ENCODE data around the gene SLC44A1. TPM values are rescaled to one million over a fixed set of nuclear protein-coding genes. Genes with fewer than 3 reads are reported as not detected.

Gene SLC44A1
- total and polyA plus RNA-seq, 10 of the 15 experiments (the other 5 are each of a cell fraction or from before 2014, with no cell fraction given) = 2.4 to 21.2 (median 12.4) TPM

DNA sequence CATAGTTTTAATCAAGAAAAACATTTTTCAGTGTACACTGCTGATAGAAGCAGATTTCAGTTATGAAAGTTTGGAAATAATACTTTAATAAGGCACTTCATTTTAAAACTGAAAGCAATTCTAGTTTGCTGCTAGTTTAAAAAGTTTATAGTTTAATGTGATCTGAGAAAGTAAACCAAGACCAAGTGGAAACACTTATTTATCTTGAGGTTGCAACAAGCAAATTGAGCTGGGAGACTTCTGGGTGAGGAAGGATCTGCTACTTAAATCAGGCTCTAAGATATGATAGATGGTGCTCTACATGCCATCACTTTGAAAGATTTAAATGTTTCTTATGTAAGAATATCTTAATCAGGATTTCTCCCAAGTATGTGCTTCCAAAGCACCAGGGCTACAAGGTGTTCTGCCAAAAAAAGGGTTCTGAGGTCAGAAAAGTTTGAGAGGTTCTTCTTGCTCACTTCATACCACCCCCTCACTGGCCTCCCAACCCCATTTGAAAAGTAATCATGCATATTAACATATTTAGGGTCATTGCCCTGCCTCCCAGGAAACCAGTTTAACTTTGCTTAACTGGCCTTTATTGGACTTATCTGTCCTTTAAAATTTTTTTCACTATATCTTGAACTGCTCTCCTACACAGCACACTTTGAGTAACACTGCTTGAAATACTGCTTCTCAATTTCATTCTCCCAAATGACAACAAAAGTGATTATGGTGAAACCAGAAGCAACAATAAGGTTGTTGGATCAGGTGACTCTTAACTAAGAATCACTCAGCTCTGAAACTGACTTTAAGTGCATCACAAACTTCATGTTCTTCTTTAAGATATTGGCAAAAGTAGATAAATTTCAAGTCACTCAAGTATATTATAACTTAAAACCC is 15.5 kb downstream of the SLC44A1 start (continued):
- TF ChIP-seq CHD2 (IDR thresholded peaks at IDR 0.05; ENCODE audit: borderline replicate concordance, low read depth, low read length) (no peak), BHLHE40 (IDR thresholded peaks at IDR 0.05; ENCODE audit: borderline replicate concordance in 1 of 2, low read depth in 2 of 2, low read length in 1 of 2) (no peak), SMC3 (IDR thresholded peaks at IDR 0.05; ENCODE audit: borderline replicate concordance, low read length) (no peak), RAD51 (IDR thresholded peaks at IDR 0.05) (0 out of 2 replicates have a peak, but pooled peaks have one; percentile 13), SIX5 (IDR thresholded peaks at IDR 0.05; ENCODE audit: low read depth, low read length, severe bottlenecking) (no peak), KLF5 (IDR thresholded peaks at IDR 0.05; ENCODE audit: partially characterized antibody) (no peak), RELA (IDR thresholded peaks at IDR 0.05; ENCODE audit: borderline replicate concordance, partially characterized antibody) (no peak)

- in situ Hi-C loops (cut with MboI) = no loop called here
Measured at GRCh38 chr9:105262497-105262896, 18.0 kb downstream of the SLC44A1 start.

More at GRCh38 chr9:105262497-105262896, 18.0 kb downstream of the SLC44A1 start:
- H2AFZ ChIP-seq (ENCODE audit: control insufficient read depth, low read depth, low read length) = no peak overlapping the region
- ChIA-PET CTCF (interaction anchor here (1.1 kb wide), 1 partner anchor 46 kb away, joined by 3 read pairs; no protein-coding TSS in a partner anchor), SMC1A (ENCODE audit: uncharacterized antibody, unreplicated experiment) (interaction anchor here (1.0 to 2.8 kb wide), 4 partner anchors 8 to 46 kb away, joined by 3 to 12 read pairs (median 6); no protein-coding TSS in a partner anchor), POLR2A (interaction anchor here (0.9 kb wide), 1 partner anchor 46 kb away, joined by 4 read pairs; no protein-coding TSS in a partner anchor), RAD21 (ENCODE audit: unreplicated experiment) (interaction anchor here (1.1 kb wide), 1 partner anchor 17 kb away, joined by 3 read pairs; no protein-coding TSS in a partner anchor)
- peaks cover 34% of the 10 kb centered on the region for H3K4me1 ChIP-seq (ENCODE audit: control insufficient read depth, insufficient read depth, low read length)
- no peak overlapping the region for H3K9ac ChIP-seq (ENCODE audit: control insufficient read depth, insufficient read depth, low read length)
- WGBS (ENCODE audit: insufficient coverage, insufficient replicate concordance, low lambda C conversion rate, missing lambda C conversion rate) = 100% methylated on average over 2 of the region's 2 CpGs
- H3K27me3 ChIP-seq (replicated peaks in 1 of 2; ENCODE audit: control insufficient read depth in 2 of 2, insufficient read depth in 2 of 2, low read length in 1 of 2) = no peaks in the 10 kb centered on the region
- no peak overlapping the region for H3K4me3 ChIP-seq
- DNase-seq (ENCODE audit: low read depth, low spot score) (no peak), ATAC-seq (no peak), FAIRE-seq (no peak)
- no peak for TF ChIP-seq ZNF24 (IDR thresholded peaks at IDR 0.05)
- TF ChIP-seq BMI1 (IDR thresholded peaks at IDR 0.05; ENCODE audit: borderline replicate concordance) = no peak
- H4K20me1 ChIP-seq (ENCODE audit: control insufficient read depth, insufficient read depth) = no peaks in the 10 kb centered on the region
- no peaks in the 10 kb centered on the region for H3K36me3 ChIP-seq (ENCODE audit: control insufficient read depth in 2 of 2, insufficient read depth in 2 of 2, low read length in 1 of 2)
- H3K79me2 ChIP-seq (ENCODE audit: control insufficient read depth, insufficient read depth, low read length) = peaks cover 3% of the 10 kb centered on the region
- H3K4me2 ChIP-seq (ENCODE audit: control insufficient read depth, insufficient read depth) = no peak overlapping the region
- no peaks in the 10 kb centered on the region for H3K9me3 ChIP-seq (replicated peaks; ENCODE audit: control insufficient read depth, insufficient read depth, low read length)
- no TSS peak for BruUV-seq (replicated peaks)
- intact Hi-C loops (cut with micrococcal nuclease; ENCODE audit: unreplicated experiment) = no loop called here
- H3K27ac ChIP-seq (ENCODE audit: control insufficient read depth, insufficient read depth) = no peak overlapping the region

Data from GM12878 (cell line).